AG09309 (cell line): Measurements from ENCODE around the gene LRRK1.

Experiments used
- DNase-seq: peaks from one replicate; pipeline ENCODE4 v3.0.0-alpha.2; 2010; ENCODE audit warnings: low read depth
- H3K4me3 ChIP-seq: 2 replicates; pipeline ENCODE4 v1.5.1; 2011; ENCODE audit warnings: mild to moderate bottlenecking, low read depth, low read length, moderate library complexity; ENCODE audit not compliant: control insufficient read depth
- TF ChIP-seq, protein P1 (sequence below): IDR thresholded peaks from 2 replicates; pipeline ENCODE4 v1.5.1; 2011; ENCODE audit warnings: mild to moderate bottlenecking, low read depth, low read length, inconsistent platforms; ENCODE audit not compliant: insufficient read depth, control insufficient read depth; ENCODE audit errors: missing control alignments

Gene LRRK1

DNA sequence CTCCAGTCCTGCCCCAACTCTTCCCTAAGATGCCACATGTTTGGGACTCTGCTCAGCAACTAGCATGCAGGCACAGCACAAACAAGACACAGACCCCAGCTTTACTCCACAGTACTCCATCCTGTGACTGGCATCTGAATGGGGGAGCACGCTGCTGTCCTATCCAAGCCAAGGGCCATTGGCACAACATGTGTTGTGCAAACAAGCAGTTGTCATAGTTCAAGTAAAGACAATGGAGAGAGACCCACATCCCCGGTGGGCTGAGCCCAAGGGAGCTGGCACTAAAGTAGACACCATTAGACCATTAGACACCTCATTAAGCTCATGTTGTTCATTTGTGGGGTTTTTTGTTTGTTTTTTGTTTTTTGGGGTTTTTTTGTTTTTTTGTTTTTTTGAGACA is 200.0 kb downstream of the LRRK1 start:
- no peak for DNase-seq
- TF ChIP-seq, protein P1, sequence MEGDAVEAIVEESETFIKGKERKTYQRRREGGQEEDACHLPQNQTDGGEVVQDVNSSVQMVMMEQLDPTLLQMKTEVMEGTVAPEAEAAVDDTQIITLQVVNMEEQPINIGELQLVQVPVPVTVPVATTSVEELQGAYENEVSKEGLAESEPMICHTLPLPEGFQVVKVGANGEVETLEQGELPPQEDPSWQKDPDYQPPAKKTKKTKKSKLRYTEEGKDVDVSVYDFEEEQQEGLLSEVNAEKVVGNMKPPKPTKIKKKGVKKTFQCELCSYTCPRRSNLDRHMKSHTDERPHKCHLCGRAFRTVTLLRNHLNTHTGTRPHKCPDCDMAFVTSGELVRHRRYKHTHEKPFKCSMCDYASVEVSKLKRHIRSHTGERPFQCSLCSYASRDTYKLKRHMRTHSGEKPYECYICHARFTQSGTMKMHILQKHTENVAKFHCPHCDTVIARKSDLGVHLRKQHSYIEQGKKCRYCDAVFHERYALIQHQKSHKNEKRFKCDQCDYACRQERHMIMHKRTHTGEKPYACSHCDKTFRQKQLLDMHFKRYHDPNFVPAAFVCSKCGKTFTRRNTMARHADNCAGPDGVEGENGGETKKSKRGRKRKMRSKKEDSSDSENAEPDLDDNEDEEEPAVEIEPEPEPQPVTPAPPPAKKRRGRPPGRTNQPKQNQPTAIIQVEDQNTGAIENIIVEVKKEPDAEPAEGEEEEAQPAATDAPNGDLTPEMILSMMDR = no peak
- H3K4me3 ChIP-seq = no peak overlapping the region
